Ecto neural progenitor cell (in vitro differentiated cells): ENCODE measurements around the gene BNC2.

ENCODE experiments used
- DNase-seq: peaks from one replicate; pipeline ENCODE4 v3.0.0-alpha.2; 2018; ENCODE audit warnings: low spot score

Gene BNC2

DNA sequence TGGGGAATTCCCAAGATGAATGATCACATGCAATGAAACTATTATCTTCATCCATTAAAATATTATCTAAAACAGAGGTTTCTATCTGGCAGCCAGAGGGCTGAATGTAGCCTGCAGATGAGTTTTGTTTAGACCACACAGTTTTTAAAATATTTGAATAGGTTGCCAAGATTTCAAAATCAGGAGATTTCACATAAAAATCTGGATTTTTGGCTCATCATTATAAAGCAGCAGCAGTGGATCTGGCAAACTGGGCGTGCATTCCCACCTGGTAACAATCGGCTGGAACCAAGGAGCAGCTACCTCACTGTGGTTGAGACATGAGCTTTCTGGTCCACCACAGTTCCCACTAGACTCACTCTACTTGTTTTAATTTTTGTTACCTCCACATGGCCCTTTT is 155.1 kb downstream of the BNC2 start:
- DNase-seq = no peak

DNA sequence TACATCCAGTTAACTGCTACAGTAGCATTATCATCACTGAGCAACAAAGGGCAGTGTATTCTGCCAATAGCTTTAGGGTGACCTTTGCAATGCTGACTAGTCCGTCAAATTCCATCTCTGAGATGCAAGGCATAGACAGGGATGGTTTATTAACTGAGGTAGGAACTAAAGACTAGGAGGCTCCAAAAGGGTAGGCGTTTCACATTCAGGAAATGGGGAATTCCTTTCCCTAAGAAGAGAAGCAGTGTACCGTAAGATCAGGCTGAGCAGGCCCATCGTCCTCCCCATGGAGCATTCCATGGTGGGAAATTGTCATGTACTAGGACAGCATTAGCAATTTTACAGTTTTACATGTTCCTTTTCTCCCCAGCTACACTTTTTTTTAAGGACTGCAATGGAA is 157.7 kb downstream of the BNC2 start:
- no peak for DNase-seq

DNA sequence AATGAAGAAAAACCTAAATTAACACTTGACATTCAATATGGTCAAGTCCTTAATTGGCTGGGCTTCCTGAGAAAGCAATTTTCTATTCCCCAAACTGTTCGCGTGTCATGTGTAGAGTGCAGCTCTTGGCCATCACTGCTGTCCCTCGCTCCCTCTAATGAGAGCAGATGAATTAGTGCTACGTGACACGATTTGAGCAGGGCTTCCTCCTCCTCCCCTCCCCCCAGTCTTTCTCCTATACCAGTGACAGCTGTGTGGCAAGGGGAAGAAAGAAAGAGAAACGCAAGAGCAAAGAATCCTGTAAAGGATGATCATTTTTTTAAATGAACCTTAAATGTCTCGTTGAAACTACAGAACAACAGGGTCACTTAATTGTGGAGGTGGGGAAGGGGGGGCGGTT is 159.6 kb downstream of the BNC2 start:
- no peak for DNase-seq

DNA sequence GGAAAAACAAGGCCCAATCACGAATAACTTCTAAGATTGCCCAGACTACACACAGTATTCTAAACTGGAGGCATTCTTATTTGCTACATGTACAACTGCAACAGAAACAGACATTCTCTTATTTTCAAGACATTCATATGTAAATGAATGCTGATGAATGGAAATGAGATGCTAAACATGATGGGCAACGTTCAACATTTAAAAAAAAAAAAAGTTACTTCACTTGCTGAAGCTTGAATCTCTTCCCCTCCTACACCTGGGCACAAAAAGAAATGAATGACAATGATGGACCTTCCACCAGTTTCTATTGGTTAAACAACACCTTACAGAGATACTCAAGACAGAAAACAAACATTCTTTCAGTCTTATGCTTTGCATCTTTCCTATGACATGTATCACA is 160.5 kb downstream of the BNC2 start:
- DNase-seq = no peak

DNA sequence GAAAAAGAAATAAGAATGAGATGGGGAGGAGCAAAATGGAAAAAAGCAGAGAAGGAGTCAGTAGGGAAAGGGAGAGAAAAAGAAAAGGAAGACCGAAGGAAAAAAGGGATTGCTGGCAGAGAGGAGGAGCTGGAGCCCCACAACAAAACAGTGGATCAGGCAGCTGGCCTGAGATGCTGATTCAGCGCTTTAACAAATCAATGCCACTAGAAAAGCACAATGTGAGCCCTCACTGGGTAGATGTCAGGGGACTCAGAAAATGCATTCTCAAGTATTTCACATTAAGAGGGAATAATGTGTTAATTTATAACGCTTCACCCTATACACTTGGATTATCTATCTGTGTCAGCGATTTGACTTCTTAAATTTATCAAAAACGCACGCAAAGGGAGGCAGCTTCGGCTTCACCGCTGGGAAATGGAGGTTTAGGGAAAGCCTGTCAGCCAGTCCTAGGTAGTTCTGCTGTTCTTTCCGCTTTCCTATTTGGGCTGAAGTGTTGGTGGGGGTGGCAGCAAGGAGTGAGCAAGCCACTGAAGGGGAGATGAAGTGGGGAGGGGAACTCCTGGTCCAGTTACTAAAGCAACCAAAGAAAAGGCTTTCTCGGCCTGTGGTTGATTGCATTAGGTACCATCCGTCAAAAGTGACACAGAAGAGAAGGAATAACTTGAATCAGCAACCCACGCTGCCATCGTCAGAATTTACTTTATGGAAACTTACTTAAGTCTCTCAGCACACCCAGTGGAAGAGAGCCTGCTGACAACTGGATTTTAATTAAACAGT is 161.6 kb downstream of the BNC2 start:
- peak; percentile 50 for DNase-seq

DNA sequence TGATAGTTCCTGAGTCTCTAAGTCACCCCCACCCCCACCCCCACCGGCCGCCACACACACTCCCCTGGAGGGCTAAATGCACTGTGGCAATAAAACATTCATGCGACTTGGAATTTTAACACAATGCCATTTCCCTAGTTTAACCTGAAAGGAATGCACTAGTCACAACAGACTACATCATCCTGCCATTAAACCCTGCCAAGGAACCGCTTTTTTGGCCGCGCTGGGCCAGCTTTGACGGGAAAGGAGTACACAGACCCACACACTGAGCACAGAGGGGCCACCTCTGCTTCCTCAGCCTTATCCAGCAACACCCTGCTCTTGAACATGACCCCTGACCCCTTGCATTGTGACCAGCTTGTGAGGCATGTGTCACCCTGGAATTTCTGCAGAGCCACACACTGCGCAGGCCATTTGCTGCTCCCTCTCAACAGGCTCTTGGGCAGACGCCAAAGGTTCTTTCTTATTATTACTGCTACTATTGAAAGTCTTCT is 165.3 kb downstream of the BNC2 start:
- DNase-seq = peak; percentile 69

DNA sequence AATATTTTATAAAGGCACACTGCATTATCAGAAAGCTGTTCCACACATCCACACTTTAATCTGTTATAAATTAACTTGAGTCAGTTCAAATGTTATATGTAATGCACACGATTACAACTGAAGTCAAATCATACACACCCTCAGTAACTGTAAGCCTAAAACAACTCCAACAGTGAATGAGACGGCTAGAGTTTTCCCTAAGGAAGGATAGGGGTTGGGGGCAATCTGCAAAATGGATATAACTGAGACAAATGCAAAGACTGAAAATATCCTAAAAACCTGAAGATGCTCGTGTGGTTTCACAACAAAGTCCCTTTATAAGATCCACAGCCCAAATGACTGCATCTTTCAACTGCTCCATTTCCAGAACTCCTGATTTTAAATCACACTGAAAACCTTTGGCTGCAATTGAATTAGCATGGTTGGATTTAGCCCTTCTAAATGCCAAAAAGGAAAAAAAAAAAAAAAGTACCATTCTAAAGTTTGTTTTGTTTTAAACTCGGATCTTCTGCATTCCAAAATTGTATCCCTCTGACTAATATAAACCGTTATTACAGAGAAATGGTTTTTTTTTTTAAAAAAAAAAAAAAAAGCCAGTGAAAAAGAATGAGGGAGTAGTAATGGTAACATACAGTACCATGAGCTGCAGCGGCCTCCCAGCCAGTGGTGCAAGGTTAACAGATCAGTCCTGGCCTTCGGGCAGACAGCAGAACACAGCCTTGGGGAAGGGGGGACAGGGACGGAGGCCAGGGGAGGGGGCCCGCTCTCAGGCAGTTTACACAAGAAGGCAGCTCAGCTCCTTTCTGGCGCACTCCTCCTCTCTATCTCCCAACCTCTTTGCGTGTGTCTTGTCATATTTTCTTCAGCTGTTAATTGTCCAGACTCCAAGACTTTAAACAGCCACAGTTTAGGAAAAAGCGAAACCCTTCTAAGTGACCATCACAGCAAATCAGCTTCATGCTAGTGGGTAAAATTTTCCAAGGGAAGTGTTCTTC is 166.1 kb downstream of the BNC2 start:
- peak; percentile 61 for DNase-seq

DNA sequence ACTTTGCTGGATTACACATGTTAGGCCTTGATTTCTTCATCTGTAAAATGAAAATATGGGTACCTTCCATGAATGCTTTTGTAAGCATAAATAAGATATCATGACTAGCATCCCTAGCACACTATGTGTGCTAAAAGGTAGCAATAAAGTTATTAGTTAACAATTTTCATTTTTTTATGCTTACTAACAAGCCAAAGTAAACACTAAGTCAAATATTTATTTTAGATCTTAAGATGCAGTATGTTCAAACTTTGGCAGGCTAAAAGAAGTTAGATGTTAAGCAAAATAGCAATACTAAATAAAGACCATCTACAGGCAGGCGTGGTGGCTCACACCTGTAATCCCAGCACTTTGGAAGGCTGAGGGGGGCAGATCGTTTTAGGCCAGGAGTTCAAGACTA is 169.1 kb downstream of the BNC2 start:
- no peak for DNase-seq

DNA sequence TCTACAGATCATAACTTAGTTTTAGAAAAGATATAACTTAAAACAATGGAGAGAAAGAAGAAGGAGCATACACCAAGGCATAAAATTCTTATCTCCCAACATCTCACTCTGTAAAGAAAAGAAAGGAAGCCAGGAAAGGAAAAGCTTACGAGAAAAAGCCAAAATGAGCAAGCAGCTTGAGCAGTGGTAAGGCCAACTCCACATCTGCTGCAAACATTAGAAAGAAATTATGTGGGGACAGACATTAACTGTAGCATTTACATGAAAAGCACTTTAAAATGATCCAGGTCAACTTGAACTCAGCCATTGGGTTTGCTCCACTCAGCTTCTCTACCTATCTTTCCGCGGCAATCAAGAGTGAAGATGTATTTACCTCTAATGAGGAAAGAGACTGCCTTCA is 176.9 kb downstream of the BNC2 start:
- DNase-seq = no peak

DNA sequence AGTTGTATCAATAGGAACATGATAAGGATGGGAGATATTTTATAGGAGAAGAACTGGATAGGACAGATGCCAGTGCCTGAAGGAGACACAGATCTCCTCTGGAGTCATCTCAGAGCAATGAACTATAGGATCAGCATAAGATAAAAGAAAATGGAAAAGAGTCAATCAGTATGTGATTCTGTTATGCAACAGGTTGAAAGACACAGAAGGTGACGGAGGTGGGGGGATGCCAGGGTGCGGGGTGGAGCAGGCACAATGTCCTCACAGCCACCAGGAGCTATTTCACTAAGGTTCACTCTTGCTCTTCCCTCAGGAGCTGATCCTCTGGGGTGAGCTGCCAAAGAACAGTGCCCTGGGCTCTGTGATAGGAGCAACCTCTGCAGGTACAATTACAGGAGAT is 179.8 kb downstream of the BNC2 start:
- no peak for DNase-seq

DNA sequence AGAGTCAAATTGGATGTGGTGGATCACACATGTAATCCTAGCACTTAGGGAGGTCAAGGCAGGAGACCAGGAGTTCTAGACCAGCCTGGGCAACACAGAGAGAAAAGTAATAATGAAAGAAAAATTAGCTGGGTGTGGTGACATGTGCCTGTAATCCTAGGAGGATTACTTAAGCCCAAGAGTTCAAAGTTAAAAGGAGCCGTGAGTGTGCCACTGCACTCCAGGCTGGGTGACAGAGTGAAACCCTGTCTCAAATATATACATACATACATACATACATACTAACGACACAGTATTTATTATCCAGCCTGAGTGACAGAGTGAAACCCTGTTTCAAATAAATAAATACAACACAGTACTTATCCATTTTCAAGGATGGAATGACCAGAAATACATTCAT is 180.3 kb downstream of the BNC2 start:
- DNase-seq = no peak

DNA sequence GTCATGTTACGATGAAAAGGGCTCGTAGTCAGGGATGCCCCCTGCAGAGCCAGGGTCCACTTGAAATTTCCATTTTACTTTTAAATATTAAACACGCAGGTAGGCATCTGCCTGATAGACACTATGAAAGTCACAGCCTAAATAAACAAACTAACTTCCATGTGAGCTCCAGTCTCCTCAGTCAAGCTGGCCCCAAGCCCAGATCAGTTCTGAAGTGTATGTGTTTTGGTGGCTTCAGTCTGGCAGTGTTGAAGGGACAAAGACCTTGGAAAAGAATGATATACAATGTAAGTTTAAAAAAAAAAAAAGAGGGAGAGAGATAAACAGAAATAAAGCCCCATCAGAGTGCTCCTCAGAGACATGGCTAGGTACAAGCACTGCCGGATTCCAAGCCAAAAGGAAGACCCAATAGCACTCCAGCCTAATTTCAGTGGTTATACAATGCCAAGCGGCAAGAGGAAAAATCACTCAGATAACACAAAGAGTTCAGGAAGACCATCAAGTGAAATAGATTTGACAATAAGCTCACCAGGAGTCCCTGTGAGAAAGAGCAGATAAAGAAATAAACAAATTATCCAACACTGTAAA is 181.0 kb downstream of the BNC2 start:
- DNase-seq = no peak

DNA sequence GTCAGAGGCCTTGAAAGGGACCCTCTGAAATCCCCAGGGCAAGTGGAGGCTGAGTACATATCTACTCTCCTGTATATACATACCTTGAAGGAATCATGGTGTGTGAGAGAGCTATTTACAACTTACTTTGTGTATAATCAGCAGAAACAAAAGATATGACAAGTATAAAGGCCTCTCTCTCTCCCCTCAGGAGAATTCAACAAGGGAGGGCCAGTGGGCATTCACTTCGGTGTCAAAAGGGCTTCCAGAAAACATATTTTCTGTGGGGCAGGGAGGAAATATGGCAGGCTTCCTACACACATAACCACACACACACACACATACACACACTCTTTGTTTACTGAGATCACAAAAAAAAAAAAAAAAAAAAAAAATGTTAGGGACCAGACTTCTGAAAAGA is 181.7 kb downstream of the BNC2 start:
- DNase-seq = no peak

DNA sequence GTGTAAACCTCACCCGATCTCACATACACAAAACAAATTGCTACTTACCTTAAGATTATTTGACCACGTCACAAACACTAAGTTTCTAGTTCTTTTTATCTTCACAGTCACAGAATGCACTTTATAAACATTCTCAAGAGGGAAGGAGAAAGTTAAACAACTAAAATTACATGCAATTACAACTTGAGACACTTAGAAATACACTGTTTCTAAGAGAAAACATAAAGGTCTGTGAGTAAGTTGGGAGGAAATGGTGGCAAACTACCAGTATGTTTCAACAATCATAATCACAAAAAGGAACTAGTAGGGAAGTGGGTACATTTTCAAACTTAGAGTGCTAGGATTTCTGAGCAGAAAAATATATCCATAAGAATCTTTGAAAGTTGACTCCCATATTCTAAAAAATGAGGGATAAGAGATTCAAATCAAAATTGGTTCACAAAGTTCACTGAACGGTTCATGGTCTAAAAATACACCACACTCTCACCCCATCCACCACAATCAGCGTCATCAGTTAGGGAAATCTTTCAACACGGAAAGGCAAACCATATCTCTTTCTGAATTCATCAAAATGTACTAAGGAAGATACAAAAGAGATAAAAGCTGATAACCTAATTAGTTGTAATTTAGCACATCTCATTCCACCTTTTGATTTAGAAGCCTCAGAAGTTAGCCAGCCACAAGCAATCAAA is 182.6 kb downstream of the BNC2 start:
- DNase-seq = no peak

DNA sequence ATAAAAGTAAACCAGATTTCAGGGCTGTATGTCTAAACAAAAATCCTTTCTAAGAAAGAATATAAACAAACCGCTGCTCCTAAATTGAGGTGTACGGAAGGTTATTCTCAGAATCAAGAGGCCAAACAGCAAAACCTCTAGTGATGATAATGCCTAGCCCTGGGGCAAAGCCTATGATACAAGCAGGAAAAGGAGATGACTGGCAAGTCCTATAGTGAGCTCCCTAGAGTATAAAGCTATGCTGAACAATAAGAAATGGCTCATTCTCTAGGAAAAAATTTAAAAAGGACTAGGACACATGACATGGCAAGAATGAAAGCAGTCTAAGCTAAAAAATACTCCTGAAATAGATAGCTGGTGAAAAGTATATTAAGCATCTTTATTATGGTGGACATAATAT is 187.1 kb downstream of the BNC2 start:
- no peak for DNase-seq

DNA sequence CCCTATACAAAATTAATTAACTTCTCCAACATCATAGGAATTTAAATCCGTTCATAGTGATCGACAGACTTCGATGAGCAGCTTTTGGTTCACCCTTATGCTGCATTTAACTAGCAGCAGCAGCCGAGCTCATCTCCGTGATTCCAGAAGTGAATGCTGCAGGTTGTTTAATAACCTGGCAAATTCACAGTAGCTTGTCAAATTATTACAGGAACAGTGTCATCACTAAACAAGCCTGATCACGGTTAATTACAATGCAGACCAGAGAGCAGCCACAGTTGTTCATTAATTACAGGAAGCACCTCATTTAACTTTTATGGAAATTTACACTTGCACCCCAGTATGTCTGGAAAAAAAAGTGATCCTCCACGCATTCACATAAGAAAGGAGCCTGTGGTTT is 188.2 kb downstream of the BNC2 start:
- DNase-seq = no peak

DNA sequence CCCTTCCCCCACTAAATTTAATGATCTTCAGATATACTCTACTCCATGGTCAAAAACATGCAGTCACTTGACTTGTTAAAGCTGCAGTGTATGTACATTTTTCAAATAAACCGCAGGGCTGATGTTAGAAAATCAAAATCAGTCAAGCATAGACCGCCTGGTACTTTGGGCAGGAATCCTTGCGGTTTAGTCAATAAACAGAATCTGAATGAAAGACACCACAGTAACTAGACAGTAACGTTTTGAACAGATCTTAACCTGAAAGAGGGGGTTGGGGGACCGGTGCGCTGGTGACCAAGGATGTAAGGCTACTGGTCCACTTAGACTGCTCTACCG is 188.8 kb downstream of the BNC2 start:
- no peak for DNase-seq

DNA sequence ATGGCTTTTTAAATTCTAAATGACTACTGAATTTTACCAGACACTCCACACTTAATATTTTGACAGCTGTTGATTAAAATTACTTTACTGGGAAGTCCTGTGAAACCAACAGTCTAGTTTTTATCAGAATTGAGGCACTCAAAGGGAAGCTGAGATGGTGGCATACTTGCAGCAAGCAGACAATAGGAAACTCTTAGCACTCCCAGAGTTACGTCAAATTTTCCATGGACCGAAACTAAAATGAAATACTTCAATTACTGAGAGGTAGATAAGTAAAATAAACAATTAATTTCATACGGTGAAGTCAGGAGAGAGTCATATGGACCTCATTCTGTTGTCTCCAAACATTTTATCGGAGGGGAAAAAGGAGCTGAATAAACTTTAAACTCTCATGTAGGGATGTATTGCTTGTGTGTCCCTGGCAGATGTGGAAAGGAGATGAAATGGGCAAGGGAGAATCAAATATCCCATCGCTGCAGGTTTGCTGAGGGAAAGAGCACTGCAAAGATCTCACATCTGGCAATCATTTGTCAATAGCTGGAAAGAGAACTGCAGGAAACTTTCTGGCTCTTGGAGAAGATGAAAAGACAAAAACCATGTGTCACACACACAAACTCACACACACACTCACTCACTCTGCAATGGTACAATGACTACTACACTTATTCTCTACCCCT is 189.4 kb downstream of the BNC2 start:
- DNase-seq = no peak

DNA sequence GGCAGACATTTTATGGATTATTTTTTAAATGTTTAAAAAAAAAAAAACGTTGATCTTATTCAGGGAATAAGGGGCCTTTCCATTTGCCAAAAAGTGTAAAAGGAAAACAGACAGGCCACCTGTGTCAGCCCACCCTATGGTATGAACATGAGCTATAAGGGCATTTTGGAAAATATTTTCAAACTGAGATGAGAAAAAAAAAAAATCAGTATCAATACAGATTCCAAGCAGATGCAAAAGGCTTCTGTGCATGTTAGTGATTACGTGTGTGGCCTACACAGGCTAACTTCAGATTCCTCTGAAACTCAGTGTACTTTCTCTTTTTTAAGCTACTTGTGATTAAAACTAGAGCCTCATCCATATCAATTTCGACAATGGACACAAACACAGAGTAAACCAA is 189.9 kb downstream of the BNC2 start:
- no peak for DNase-seq

DNA sequence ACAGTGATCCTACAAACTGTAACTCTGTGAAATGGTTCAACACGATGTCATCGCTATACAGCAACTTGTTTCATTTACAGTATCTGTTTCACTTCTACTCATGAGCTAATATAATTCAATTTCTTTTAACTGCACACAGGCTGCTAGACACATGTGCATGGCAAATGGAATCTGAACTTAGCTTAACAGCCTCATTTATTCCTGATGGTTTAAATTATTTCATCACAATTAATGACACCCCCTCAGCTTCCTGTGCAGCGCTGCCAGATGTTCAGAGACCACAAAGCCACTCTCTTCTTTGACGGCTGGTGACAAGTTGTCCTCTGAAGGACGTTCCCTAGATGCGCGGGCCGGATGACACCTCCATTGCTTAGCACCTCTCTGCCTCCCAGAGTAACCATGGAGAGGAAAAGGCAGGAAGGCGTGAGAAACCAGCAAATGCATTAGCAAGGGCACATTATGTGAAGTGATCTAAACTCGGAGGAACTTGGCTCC is 191.1 kb downstream of the BNC2 start:
- DNase-seq = no peak

DNA sequence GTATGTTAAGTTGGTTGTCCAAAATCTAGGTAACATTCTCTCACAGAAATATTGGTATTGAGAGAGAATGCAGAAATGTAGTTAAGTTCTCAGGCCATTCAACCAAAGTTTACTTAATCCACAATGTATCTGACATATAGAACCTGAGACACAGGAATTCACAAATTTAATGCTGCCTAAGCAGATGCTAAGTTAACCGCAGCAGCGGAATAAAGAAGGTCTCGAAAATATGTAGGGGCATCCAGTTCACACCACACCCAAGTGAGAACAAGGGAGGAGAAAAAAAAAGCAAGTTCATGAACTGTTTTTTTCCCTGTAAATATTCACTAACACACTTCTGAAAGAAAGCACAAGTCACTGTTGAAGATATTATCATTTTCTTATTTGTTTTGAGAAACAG is 194.0 kb downstream of the BNC2 start:
- DNase-seq = no peak

DNA sequence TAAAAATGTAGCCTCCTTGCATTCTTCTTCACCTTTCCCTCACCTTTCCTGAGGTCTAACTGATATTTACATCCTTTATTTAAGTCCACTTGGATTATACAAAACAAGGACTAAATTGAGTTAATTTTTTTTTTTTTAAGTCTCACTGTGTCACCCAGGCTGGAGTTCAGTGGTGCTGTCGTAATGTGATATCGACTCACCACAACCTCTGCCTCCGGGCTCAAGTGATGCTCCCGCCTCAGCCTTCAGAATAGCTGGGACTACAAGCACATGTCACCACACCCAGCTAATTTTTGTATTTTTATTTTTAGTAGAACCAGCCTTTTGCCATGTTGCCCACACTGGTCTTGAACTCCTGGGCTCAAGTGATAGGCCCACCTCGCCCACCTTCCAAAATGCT is 195.3 kb downstream of the BNC2 start:
- DNase-seq = no peak
